Breast epithelium (tissue), 3 donors: ENCODE measurements around the gene U2SURP.

Source experiments
- CTCF ChIP-seq, 3 donors: fragments of 450-650 bp; IDR thresholded peaks; one replicate each; pipeline ENCODE4 v1.5.1; 2016 to 2017; ENCODE audit warnings: antibody characterized with exemption in 3 of 3, mild to moderate bottlenecking in 3 of 3, moderate library complexity in 3 of 3
- POLR2A ChIP-seq: fragments of 450-650 bp; IDR thresholded peaks from one replicate; pipeline ENCODE4 v1.6.1; 2016; ENCODE audit warnings: antibody characterized with exemption, mild to moderate bottlenecking, moderate library complexity

- no peak for TF ChIP-seq POLR2A
- no peak for TF ChIP-seq CTCF (IDR thresholded peaks at IDR 0.05)
Observed at GRCh38 chr3:143045639-143046038, 44.3 kb downstream of the U2SURP start.
